Activated naive CD4-positive, alpha-beta T cell treated with anti-CD3 and anti-CD28 coated beads for 36 hours (primary cell): ENCODE data around the gene EGR1. TPM values are rescaled to one million over a fixed set of nuclear protein-coding genes. Genes with fewer than 3 reads are reported as not detected.
"Not testable (repeated sequence)": the region's sequence is repeated elsewhere in the genome, so short reads cannot be mapped to it uniquely, and the experiment has no call there.

Source experiments
- CTCF ChIA-PET: fragments of 350-600 bp; sonication (Branson Sonifier 250); formaldehyde crosslinking; loops from one replicate; lab custom pipeline; 2021; ENCODE audit warnings: antibody characterized with exemption; lab: Charles Lee
- DNase-seq: peaks from one replicate; pipeline ENCODE4 v3.0.0-alpha.2; 2020
- H3K27ac Mint-ChIP-seq: one replicate; pipeline ENCODE4 v1.8.0; 2021; ENCODE audit warnings: mild to moderate bottlenecking, mixed read lengths
- H3K27me3 Mint-ChIP-seq: one replicate; pipeline ENCODE4 v1.8.0; 2021; ENCODE audit warnings: low read depth, mixed read lengths
- H3K36me3 Mint-ChIP-seq: one replicate; pipeline ENCODE4 v1.8.0; 2021; ENCODE audit warnings: low read depth, mixed read lengths
- H3K4me1 Mint-ChIP-seq: one replicate; pipeline ENCODE4 v1.8.0; 2021; ENCODE audit warnings: low read depth, mixed read lengths
- H3K4me3 Mint-ChIP-seq: one replicate; pipeline ENCODE4 v1.8.0; 2021; ENCODE audit warnings: mild to moderate bottlenecking, moderate library complexity, mixed read lengths
- H3K9me3 Mint-ChIP-seq: one replicate; pipeline ENCODE4 v1.8.0; 2021; ENCODE audit warnings: mixed read lengths
- intact Hi-C: fragments of 100-400 bp; cut with micrococcal nuclease; formaldehyde crosslinking; loops from one replicate; pipeline ENCODE4 v1.15.1; 2023
- total RNA-seq, 2 experiments: library from RNA; stranded (reverse); gene quantifications; one replicate each; pipeline ENCODE4 v1.2.3, GENCODE V29; 2021

The EGR1 gene
- total RNA-seq, 2 experiments from 2014 or later, result 20.4 to 20.7 TPM

DNA sequence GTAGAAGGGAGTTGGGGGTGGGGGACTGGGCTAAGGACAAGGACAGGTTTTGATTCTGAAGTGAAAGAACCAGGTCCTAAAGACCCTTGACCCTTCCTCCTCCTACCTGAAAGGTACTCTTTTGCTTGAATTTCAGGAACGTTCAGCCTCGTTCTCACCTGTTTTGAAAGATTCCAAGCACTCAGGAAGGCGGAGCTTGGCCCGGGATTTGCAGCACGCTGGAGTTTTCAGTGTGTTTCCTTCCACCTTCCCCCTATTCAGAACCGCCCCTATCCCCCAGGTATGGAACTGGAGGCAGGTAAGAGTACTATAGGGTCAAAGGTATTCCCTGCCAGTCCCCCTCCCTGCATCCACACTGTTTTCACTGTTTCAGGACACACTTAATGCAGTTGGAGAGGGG is 7.1 kb downstream of the EGR1 start:
- CTCF ChIA-PET, result interaction anchor here (0.9 kb wide), 1 partner anchor 31 kb away, joined by 4 read pairs; no protein-coding TSS in a partner anchor
- Mint-ChIP-seq H3K4me3 (no peak overlapping the region), H3K36me3 (peaks cover 12% of the 10 kb centered on the region), H3K27ac (no peak overlapping the region), H3K4me1 (peaks cover 15% of the 10 kb centered on the region), H3K9me3 (no peaks in the 10 kb centered on the region), H3K27me3 (no peaks in the 10 kb centered on the region)
- intact Hi-C loops, result no loop called here
- no peak for DNase-seq

DNA sequence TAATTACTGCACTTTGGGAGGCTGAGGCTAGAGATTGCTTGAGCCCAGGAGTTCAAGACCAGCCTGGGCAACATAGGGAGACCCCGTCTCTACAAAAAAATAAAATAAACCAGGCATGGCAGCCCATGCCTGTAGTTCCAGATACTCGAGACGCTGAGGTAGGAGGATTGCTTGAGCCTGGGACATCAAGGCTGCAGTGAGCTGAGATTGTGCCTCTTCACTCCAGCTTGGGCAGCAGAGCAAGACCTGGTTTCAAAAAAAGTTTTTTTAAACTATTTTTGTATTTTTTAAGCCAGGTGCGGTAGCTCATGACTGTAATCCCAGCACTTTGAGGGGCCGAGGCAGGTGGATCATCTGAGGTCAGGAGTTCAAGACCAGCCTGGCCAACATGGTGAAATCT is 7.9 kb downstream of the EGR1 start:
- H3K27ac Mint-ChIP-seq, H3K4me3 Mint-ChIP-seq, H3K27me3 Mint-ChIP-seq, CTCF ChIA-PET, H3K4me1 Mint-ChIP-seq, DNase-seq, H3K9me3 Mint-ChIP-seq, H3K36me3 Mint-ChIP-seq, intact Hi-C loops: not testable (repeated sequence)

GRCh38 chr5:138476918-138477317 is 11.6 kb downstream of the EGR1 start:
- intact Hi-C loops, result no loop called here
- Mint-ChIP-seq H3K9me3 (no peaks in the 10 kb centered on the region), H3K27ac (no peak overlapping the region), H3K36me3 (no peaks in the 10 kb centered on the region), H3K27me3 (no peaks in the 10 kb centered on the region), H3K4me3 (no peak overlapping the region), H3K4me1 (no peaks in the 10 kb centered on the region)
- CTCF ChIA-PET, result no interaction called here
- no peak for DNase-seq

DNA sequence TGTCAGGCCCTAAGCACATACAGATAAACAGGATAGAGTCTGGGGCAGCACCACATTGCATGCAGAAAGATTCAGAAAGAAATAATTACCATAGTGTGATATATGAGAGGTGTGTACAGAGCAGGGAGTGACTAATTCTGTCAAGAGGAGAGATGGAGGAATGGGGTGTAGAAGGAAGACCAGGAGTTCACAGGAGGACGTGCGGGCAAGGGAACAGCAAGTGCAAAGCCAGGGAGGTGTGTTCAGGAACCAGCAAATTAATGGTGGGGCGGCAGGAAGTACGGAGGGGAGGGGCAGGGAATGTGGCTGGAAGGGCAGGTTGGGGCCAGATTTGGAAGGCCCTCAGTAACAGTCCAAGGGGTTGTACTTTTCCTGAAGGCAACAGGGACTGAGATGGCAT is 17.4 kb downstream of the EGR1 start:
- Mint-ChIP-seq H3K4me1 (no peaks in the 10 kb centered on the region), H3K4me3 (no peak overlapping the region), H3K36me3 (no peaks in the 10 kb centered on the region), H3K27ac (no peak overlapping the region), H3K27me3 (no peaks in the 10 kb centered on the region), H3K9me3 (no peaks in the 10 kb centered on the region)
- CTCF ChIA-PET, result interaction anchor here (0.8 kb wide), 1 partner anchor 46 kb away, joined by 3 read pairs; no protein-coding TSS in a partner anchor
- intact Hi-C loops, result no loop called here
- DNase-seq, result no peak

DNA sequence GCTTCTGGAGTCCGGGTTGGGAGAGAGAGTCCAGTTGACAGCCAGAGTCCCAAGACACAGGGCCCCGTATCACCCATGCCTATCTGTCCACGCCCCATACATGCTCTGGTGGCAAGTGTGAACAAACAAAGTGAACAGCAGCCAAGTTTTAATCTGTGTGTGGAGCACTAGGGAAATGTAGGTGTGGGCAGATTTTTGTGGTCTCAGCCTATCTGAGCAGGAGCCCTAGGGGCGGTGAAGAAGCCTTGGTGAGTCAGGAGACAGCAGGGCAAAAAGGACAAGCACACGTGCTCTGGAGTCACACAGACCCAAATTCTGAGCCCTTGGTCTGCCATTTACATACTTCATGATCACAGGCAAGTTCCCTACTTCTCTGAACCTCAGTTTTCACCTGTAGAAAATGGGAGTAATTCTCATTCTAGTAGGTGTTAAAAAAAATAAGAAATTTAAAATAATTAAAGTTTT is 23.2 kb downstream of the EGR1 start:
- DNase-seq, result no peak
- Mint-ChIP-seq H3K4me1 (peaks cover 11% of the 10 kb centered on the region), H3K9me3 (no peaks in the 10 kb centered on the region), H3K36me3 (no peaks in the 10 kb centered on the region), H3K27me3 (peaks cover 11% of the 10 kb centered on the region), H3K27ac (no peak overlapping the region), H3K4me3 (no peak overlapping the region)
- intact Hi-C loops, result no loop called here
- CTCF ChIA-PET, result no interaction called here

- no peaks in the 10 kb centered on the region for H3K9me3 Mint-ChIP-seq
- CTCF ChIA-PET, result interaction anchor here (1.0 to 1.8 kb wide), 3 partner anchors 10 to 40 kb away, joined by 3 to 8 read pairs (median 4); no protein-coding TSS in a partner anchor
- peaks cover 11% of the 10 kb centered on the region for H3K4me1 Mint-ChIP-seq
- no peak overlapping the region for H3K27ac Mint-ChIP-seq
- peaks cover 11% of the 10 kb centered on the region for H3K27me3 Mint-ChIP-seq
- H3K36me3 Mint-ChIP-seq, result no peaks in the 10 kb centered on the region
- intact Hi-C loops, result no loop called here
- no peak for DNase-seq
- no peak overlapping the region for H3K4me3 Mint-ChIP-seq
These were observed 24.4 kb downstream of the EGR1 start for GRCh38 chr5:138489683-138490061.

- Mint-ChIP-seq H3K36me3 (no peaks in the 10 kb centered on the region), H3K4me1 (peaks cover 11% of the 10 kb centered on the region), H3K4me3 (peak overlapping the region; percentile 34), H3K27me3 (peaks cover 11% of the 10 kb centered on the region), H3K27ac (no peak overlapping the region), H3K9me3 (no peaks in the 10 kb centered on the region)
- no peak for DNase-seq
- intact Hi-C loops, result no loop called here
- CTCF ChIA-PET, result interaction anchor here (0.6 to 1.8 kb wide), 4 partner anchors 9 to 76 kb away, joined by 3 to 8 read pairs (median 4); no protein-coding TSS in a partner anchor
These were observed 25.5 kb downstream of the EGR1 start for GRCh38 chr5:138490648-138491283.

DNA sequence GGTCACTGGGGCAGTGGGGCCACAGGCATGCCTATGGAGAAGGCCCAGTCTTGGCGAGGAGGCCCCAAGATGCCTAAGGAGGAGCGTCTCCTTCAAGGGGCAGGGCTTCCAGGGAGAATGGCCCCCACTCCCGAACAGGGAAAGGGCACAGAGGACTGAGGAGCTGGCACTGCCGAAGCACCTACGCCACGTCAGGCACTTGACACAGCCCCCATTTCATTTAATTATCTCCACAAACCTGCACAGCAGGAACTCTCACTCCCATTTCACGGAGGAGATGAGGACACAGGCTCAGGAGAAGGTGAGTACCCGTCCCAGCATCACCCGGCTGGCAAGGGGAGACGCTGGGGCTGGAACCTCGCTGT is 26.0 kb downstream of the EGR1 start:
- no peak for DNase-seq
- H3K27ac Mint-ChIP-seq, result no peak overlapping the region
- H3K4me3 Mint-ChIP-seq, result peak overlapping the region; percentile 34
- no peaks in the 10 kb centered on the region for H3K9me3 Mint-ChIP-seq
- H3K4me1 Mint-ChIP-seq, result peaks cover 11% of the 10 kb centered on the region
- H3K27me3 Mint-ChIP-seq, result peaks cover 11% of the 10 kb centered on the region
- CTCF ChIA-PET, result interaction anchor here (0.6 kb wide), 1 partner anchor 76 kb away, joined by 3 read pairs; no protein-coding TSS in a partner anchor
- intact Hi-C loops, result no loop called here
- H3K36me3 Mint-ChIP-seq, result no peaks in the 10 kb centered on the region

DNA sequence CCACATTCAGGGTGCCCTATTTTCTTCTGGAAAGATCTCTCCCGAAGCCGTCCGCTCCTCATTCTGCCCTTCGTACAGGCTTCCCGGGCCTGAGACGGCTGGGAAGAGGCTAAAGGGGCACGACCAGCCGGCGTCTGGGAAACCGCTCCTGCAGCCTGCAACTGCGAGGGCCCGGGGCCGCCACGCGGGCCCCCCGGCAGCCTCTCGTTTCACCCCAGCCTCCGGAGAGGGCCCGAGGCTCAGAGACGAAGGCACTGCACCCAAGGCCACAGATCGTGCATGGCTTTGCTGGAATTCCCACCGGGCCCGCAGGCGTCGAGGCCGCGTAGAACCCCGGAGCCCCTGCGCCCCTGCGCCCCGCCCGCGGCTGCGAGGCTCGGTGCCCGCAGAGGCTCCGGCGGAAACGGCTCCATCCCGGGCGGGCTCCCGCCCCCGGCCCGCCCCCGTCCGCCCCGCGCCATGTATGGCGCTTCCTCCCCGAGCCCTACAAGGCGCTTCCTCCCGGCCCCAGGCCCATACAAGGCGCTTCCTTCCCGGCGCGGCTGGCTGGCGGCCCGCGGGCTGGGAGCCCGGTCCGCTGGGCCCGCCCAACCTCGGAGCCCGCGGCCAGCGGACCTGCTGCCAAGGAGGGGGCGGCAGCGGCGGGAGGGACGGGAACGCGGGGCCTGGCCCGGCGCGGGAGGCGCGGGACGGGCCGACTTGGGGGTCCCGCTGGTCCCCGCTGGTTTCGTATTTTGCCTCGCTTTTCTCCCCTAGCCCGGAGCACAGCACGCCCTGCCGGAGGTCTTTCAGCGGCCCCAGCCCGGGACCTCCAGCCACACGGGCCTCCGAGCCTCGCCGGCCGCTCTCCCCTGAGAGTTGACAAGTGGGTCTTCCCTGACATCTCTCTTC is 26.6 kb downstream of the EGR1 start:
- Mint-ChIP-seq H3K27ac (no peak overlapping the region), H3K27me3 (peaks cover 11% of the 10 kb centered on the region), H3K9me3 (no peaks in the 10 kb centered on the region), H3K4me1 (peaks cover 11% of the 10 kb centered on the region), H3K4me3 (peak overlapping the region; percentile 89), H3K36me3 (no peaks in the 10 kb centered on the region)
- intact Hi-C loops, result loop anchor here (1.0 to 2.0 kb wide), 5 partner anchors 27 to 314 kb away; partner anchors contain the start of genes BRD8, CDC23, CDC25C and EGR1
- peak; percentile 85 for DNase-seq
- CTCF ChIA-PET, result interaction anchor here (1.6 kb wide), 1 partner anchor 42 kb away, joined by 12 read pairs; no protein-coding TSS in a partner anchor

DNA sequence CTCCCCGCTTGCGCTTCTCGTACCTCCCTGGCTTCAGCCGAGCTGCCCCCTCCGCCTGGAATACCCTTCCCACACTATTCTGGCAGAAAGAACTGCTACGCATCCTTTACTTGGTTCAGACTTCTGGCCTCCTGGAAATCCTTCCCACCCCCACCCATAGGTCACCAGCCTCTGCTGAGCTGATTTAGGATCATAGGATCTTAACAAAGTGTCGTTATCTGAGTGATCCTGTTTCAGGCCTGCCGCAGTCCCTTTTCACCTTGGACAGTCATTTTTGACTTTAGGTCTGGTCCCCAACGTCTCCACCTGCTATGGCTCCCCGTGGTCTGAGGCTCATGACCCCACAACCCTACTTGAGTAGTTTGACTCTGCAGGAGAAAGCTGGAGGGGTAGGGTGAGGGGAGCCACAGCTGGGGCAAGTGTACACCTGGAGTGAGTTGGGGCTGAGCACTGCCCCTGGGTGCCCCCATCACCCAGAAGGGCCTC is 27.3 kb downstream of the EGR1 start:
- intact Hi-C loops, result loop anchor here (1.0 to 2.0 kb wide), 5 partner anchors 27 to 314 kb away; partner anchors contain the start of genes BRD8, CDC23, CDC25C and EGR1
- Mint-ChIP-seq H3K4me1 (peaks cover 11% of the 10 kb centered on the region), H3K27ac (no peak overlapping the region), H3K9me3 (no peaks in the 10 kb centered on the region), H3K27me3 (peaks cover 11% of the 10 kb centered on the region), H3K4me3 (peak overlapping the region; percentile 89), H3K36me3 (no peaks in the 10 kb centered on the region)
- no peak for DNase-seq
- CTCF ChIA-PET, result interaction anchor here (0.7 to 2.4 kb wide), 6 partner anchors 11 to 50 kb away, joined by 3 to 12 read pairs (median 6); partner anchors contain the start of genes EGR1 and ETF1

GRCh38 chr5:138495351-138495750 is 30.1 kb downstream of the EGR1 start:
- peaks cover 11% of the 10 kb centered on the region for H3K4me1 Mint-ChIP-seq
- DNase-seq, result no peak
- no peak overlapping the region for H3K27ac Mint-ChIP-seq
- H3K36me3 Mint-ChIP-seq, result no peaks in the 10 kb centered on the region
- H3K27me3 Mint-ChIP-seq, result peaks cover 8% of the 10 kb centered on the region
- CTCF ChIA-PET, result interaction anchor here (0.5 to 0.8 kb wide), 2 partner anchors 45 to 53 kb away, joined by 3 to 6 read pairs; no protein-coding TSS in a partner anchor
- no peaks in the 10 kb centered on the region for H3K9me3 Mint-ChIP-seq
- intact Hi-C loops, result no loop called here
- no peak overlapping the region for H3K4me3 Mint-ChIP-seq

GRCh38 chr5:138498376-138498775 is 33.1 kb downstream of the EGR1 start:
- intact Hi-C loops, result no loop called here
- no peaks in the 10 kb centered on the region for H3K9me3 Mint-ChIP-seq
- H3K4me3 Mint-ChIP-seq, result no peak overlapping the region
- no peaks in the 10 kb centered on the region for H3K4me1 Mint-ChIP-seq
- CTCF ChIA-PET, result interaction anchor here (0.6 to 2.8 kb wide), 2 partner anchors 48 to 805 kb away, joined by 4 to 24 read pairs; no protein-coding TSS in a partner anchor
- H3K36me3 Mint-ChIP-seq, result no peaks in the 10 kb centered on the region
- no peak overlapping the region for H3K27ac Mint-ChIP-seq
- H3K27me3 Mint-ChIP-seq, result no peaks in the 10 kb centered on the region
- DNase-seq, result no peak
